GM12873 (cell line): ENCODE measurements around the gene SCAMP3.

Source experiments
- TF ChIP-seq, protein P1 (sequence below): IDR thresholded peaks from 2 replicates; pipeline ENCODE4 v1.5.1; 2012; ENCODE audit warnings: low read depth, mild to moderate bottlenecking, moderate library complexity, low read length, control low read depth; ENCODE audit not compliant: insufficient read depth; ENCODE audit errors: missing control alignments

Gene SCAMP3

DNA sequence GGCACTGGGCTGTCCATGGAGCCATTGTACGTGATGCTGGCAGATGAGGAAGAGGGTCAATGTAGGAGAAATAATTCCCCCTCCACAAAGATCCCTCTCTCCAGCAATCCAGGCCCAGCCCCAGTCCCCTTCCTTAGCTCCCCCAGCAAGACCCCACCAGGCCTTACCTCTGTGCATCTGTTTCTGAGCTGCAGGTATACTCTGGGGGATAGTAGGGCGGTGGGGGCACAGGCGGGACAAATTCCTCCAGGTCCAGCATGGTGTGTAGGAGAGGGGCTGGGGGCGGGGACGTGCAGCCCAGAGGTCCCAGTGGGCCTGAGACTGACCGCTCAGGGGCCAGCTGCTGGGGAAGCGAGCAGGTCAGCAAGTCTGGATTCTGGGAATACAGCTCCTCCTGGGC, 10.6 kb downstream of the SCAMP3 start:
- TF ChIP-seq, protein P1, sequence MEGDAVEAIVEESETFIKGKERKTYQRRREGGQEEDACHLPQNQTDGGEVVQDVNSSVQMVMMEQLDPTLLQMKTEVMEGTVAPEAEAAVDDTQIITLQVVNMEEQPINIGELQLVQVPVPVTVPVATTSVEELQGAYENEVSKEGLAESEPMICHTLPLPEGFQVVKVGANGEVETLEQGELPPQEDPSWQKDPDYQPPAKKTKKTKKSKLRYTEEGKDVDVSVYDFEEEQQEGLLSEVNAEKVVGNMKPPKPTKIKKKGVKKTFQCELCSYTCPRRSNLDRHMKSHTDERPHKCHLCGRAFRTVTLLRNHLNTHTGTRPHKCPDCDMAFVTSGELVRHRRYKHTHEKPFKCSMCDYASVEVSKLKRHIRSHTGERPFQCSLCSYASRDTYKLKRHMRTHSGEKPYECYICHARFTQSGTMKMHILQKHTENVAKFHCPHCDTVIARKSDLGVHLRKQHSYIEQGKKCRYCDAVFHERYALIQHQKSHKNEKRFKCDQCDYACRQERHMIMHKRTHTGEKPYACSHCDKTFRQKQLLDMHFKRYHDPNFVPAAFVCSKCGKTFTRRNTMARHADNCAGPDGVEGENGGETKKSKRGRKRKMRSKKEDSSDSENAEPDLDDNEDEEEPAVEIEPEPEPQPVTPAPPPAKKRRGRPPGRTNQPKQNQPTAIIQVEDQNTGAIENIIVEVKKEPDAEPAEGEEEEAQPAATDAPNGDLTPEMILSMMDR = no peak

DNA sequence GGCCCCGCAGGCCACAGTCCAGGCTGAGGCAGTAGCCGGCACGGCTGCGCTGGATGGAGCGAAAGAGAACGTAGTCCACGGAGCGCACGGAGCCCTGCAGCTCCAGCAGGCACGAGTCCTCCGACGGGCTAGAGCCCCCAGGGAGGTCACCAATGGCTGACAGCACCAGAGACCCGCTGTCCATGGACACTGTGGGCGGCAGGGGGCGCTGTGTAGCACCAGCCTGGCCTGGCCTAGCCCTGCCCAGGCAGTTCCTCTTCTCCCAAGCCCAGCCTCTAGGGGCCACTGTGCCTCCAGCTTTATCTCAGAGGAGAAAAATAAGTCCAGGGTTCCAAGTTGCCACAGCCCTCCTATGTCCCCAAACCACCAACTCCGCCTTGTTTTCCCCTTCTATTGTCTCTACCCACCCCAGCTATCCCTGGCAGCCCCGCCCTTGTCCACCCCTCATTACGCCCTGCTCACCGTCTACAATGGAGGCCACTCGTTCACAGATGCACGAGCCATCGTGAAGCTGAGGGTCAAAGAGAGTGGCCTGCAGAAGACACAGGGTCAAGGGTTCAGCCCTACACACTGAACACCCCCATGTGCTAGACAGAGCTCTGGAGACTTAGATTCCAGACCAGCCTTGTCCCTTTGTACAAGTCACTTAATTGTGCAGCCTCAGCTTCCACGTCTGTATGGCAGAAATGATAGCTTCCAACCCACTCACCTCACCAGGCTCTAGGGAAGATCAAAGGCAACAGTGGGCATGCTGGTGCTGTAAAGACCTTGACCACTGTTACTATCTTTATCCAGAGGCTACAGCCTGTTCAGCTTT, 11.3 kb downstream of the SCAMP3 start:
- TF ChIP-seq, protein P1 = peak; percentile 100

- TF ChIP-seq, protein P1 = no peak
Measured at GRCh38 chr1:155250246-155250632, 11.9 kb downstream of the SCAMP3 start.

GRCh38 chr1:155247667-155248553, 14.2 kb downstream of the SCAMP3 start:
- TF ChIP-seq, protein P1 = no peak

- TF ChIP-seq, protein P1 = no peak
Measured at GRCh38 chr1:155245163-155245524, 17.0 kb downstream of the SCAMP3 start.

GRCh38 chr1:155244368-155245162, 17.6 kb downstream of the SCAMP3 start:
- TF ChIP-seq, protein P1 = peak; percentile 36
